Hippocampal formation (tissue), 2 donors: Measurements from ENCODE around the gene LRRC25.

Experiments
- DNase-seq, 2 donors: peaks; one replicate each; lab custom pipeline; 2025; lab: John Stamatoyannopoulos, UW

Gene LRRC25

DNA sequence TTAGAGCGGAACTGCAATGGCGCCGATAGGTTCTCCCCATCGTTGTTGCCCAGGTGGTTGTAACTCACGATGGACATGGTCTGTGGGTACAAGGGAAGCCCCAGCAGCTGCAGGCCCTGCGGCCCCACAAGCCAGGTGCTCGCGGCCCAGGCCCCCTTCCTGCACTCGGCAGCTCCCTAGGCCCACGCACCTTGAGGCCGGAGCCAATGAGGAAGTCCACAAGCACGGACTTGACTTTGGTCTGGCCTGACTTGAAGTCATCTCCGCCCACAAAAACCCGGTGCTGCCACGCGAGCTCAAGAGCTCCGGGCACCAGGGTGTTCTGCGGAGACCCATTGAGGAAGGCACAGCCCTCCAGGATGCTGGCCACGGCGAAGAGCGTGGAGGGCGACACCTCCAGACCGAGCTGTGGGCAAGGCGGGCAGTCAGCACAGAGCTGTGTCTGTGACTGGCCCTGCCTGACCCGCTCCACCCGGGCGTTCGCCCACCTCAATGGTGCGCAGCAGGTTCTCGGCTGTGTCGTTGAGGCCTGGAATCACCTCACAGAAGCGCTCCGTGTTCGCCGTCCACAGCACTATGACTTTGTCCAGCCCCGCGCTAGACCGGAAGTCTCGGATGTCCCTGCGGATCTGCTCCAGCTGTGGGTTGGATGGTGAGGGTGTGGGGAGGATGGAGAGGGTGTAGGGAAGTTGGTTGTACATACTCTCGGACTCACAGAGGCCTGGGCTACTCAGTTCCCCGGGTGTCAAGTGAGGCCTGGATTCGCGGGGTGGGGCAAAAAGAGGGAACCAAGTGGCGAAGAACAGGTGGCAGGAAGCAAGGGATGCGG is 38.6 kb upstream of the LRRC25 start:
- no peak for DNase-seq

DNA sequence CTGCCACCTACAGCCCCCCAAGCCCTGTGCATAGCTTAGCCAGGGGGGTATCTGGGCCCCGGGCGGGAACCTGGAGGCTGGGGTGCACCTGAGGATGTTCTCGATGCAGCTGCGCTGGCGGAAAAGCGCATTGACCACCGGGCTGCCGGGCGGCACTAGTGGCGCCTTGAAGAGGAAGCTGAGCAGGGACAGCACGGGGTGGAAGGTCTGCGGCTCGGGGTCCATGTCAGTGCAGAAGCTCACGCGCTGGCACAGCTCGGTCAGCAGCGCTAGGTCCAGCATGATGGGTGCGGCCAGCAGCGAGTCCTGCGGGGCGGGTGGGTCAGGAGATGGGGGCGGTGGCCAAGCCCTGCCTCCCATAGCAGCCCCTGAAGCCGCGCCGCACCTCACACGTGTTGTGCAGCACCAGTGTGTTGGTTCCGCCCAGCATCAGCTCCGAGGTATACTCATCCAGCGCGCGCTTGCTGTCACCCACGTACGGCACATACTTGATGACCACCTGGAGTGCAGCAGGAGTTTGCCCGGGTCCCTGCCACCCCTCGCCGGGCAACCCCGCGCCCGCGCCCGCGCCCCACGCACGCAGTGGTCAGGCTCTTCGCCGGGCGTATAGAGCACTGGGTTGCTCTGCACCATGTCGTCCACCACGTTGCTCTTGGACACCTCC is 37.9 kb upstream of the LRRC25 start:
- no peak for DNase-seq

DNA sequence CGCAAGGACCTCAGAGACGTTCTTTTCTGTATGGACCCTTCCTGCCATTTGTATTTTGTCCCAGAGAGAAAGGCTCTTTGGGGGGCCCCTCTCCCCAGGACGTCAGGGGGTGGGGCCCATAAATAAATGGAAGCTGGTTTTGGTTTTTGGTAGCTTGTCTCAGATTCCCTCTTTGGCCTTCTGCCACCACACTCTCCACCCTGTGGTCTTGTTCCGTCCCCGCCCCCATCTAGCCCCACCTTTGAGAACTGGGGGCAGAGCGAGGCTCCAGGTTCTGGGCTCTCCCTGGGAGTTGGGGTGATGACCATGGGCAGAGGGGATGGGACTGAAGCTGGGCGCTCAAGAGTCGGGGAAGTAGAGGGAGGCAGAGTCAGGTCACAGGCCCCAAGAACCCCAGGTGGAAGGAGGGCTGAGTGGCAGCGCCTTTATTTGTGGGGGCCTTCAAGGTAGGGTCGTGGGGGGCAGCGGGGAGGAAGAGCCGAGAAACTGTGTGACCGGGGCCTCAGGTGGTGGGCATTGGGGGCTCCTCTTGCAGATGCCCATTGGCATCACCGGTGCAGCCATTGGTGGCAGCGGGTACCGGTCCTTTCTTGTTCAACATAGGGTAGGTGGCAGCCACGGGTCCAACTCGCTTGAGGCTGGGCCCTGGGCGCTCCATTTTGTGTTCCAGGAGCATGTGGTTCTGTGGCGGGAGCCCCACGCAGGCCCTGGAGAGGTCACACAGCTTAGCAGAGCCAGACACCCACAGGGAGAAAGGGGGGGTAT is 37.2 kb upstream of the LRRC25 start:
- no peak for DNase-seq

DNA sequence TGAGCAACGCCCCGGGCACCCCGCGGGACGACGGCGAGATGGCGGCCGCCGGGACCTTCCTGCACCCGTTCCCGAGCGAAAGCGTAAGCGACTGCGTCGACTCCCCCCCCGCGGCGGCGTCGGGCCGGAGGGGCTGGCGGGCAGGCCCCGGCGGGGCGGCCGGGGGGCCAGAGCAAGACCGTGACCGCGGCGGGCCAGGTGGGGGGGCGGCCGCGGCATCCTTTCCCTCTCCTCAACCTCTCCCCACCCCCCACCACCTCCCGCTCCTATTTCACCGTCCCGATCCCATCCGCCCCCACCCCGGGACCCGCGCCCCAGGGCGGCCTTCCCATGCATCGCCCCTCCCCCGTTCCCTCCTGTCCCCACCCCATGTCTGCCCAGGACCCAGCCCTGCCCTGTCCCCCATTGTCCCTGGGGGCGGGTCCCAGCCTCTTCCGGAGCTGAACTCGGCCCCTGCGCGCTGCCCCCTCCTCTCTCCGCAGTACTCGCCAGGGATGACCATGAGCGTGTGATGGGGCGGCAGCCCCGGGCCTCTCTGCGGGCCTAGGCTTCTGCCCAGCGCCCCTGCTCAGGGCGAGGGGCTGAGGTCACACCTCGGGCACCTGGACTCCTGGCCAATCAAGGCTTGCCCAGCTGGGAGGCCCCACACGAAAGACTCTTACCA is 36.4 kb upstream of the LRRC25 start:
- DNase-seq: no peak

DNA sequence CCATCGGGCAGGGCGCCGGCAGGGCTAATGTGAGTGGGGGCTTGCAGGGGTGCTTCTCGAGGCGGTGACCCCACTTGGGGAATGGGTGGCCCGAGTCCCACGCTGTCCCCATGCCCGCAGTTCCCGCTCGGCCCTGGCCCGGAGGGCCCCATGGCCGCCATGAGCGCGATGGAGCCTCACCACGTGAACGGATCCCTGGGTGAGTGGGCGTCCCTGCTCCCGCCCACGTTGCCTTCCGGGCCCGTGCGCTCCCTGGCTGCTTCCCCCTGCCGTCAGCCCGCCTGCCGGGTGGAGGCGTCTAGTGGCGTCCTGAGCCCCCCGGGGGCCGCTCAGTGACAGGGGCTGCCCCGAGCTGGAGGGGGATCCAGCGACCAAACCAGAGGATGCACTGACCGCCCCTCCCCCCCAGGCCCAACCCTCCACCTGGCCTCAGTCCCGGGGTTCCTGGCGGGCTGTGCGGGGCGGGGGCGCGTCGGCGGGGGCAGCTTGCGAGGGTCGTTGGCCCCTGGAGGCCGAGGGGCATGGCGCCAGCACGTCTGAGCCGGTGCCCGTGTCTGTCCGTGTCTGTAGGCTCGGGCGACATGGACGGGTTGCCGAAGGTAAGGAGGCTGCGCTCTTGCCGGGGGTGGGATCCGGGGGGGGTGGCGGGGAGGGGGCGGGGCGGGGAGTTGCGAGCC is 35.7 kb upstream of the LRRC25 start:
- DNase-seq: no peak

DNA sequence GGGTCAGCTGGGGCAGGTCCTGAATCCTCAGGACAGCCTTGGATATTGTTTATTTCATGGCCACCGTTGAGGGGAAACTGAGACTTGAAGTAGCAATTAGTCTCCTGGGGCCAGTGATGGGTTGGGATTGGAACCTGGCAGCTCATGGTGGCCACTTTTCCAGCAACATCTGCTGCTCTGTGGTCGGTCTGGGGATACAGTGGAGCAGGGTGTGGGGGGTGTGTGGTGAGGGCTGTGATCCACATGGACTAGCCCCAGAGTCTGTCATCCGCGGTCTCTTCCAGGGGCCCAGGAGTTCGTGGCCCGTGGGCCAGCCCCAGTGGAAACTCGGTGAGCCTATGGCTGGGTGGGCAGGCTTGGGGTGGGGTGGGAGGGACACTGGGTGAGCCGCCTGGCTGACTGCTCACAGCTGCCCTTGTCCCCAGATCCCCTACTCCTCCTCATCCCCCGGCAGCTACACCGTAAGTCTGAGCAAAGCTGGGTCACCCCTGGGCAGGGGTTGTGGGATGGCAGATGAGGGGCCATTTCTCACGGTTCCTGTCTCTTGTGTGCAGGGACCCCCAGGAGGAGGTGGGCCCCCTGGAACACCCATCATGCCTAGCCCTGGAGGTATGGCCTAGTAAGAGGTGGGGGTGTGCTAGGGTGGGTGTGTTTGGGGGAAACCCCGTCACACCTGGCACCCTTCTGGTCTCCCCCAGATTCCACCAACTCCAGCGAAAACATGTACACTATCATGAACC is 35.0 kb upstream of the LRRC25 start:
- no peak for DNase-seq

DNA sequence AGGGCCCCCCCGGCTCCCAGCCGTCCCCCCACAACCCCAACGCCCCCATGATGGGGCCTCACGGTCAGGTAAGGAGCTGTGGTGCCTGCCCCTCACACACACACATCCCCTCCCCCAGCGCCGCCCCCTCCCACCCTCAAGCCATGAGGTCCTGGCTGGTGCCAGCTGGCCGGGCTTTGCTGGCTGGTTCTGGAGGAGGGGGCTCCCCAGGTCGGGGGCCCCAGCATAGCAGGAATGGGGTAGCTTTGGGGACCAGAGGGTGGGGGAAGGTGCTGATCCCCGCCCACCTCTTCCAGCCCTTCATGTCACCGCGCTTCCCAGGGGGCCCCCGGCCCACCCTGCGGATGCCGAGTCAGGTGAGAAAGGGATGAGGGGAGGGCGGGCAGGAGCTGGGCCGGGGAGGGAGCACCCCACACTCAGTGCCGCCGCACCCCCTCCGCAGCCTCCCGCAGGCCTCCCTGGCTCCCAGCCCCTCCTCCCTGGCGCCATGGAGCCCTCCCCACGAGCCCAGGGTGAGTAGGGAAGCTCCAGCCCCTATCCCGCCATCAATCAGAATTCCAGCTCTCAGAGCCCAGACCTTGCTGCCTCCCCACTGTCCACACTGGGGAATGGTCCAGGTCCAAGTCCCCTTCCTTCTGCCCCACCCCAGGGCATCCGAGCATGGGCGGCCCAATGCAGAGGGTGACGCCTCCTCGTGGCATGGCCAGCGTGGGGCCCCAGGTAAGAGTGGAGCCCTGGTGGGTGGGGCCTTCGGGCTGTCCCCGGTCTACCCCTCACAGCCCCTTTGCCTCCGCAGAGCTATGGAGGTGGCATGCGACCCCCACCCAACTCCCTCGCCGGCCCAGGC is 34.2 kb upstream of the LRRC25 start:
- DNase-seq: no peak

DNA sequence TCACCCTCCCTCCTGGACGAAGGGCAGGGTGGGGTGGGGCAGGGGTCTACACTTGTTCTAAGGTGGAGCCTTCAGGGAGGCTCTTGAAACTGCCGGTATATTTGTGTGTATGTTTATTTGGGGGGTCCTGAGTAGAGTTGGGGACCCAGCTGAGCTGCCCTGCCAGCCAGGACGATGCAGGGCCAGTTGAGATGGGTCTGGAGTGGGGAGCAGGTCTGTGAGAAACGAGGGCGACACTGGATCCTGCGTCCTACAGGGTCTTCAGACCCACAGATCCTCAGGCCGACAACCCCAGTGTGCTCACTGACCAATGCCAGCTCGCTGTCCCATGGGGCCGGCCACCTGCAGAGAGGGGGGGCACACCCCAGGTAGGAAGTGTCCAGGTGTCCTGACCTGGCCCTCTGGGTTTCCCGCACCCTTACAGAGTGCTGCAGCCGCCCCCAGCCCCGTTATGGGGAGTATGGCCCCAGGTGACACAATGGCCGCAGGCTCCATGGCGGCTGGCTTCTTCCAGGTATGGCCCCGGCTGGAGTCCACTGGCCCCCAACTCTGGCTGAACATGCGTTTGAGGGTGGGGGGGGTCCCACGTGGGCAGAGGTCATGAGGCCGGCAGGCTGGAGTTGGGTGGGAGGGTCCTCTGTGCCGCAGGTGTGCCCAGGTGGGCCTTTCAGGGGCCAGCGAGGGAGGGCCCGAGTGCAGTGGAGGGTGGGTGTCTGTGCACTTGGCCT is 33.2 kb upstream of the LRRC25 start:
- no peak for DNase-seq

DNA sequence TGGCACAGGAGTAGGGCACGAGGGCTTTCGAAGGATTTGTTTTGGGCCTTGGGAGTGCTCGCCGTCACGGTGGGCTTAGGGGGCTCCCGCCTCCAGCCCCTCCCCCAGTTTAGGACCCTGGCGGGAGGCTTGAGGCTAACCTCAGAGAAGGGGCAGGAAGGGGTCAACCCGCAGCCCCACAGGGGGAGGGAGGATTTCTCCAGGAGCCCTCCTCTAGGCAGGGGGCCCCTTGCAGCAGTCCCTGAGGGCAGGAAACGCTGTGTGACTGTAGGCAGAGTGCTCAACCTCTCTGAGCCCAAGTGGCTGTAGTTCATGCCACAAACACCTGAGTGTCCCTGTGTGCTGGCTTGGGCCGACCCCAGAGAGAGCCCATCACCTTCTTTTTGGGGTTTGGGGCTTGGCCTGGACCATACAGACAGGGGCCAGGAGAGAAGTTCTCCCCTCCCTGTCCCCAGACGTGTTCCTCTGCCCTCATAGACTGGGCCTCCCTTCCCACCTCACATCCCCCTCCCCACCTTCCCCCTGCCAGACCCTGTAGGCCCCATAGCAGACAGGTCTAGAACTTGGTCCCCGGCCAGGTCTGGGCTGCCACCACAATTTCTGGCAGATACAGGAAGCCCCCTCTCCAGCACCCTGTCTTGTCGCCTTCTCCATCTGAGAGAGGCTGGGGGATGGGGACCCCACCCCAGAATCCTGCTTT is 32.4 kb upstream of the LRRC25 start:
- DNase-seq: no peak

DNA sequence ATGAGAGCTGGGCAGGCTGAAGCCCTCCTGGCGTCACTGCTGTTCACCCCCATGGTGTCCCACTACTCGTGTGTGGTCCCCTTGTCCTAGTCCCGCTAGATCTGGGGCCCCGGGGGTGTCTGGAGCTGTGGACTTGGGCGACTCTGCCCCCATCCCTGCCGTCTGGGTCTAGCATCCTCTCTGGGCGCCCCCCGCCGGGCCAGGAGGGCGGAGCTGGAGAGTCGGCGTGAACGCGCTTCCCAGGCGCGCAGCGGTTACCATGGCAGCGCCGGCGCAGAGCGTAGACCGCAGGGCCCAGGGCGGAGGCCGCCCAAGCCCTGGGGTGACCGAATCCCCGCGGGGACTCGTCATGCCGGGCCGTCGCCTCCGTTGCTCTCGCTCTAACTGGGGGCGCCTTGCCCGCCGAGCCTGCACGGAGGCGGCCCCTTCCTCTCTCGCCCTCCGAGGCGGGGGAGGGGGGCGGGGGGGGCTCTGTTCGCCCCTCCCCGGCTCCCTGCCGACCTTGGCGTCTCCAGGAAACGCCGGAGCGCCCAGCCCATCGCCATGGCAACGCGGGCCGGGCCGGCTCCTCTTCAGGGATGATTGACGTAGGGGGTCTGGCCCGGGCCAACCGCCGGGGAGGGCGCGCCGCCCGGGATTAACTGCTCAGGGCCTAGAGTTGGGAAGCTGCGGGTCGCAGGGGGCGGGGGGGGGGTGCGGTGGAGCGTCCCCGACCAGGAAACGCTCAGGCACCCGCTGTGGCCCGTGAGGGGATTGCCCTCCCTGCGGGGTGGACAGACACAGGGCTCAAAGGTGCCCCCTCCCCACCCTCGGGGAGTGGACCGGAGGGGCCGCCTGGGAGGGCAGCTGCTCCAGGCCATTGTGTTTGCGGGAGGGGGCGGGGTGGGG is 31.6 kb upstream of the LRRC25 start:
- DNase-seq: peak; percentile 14 to 55

DNA sequence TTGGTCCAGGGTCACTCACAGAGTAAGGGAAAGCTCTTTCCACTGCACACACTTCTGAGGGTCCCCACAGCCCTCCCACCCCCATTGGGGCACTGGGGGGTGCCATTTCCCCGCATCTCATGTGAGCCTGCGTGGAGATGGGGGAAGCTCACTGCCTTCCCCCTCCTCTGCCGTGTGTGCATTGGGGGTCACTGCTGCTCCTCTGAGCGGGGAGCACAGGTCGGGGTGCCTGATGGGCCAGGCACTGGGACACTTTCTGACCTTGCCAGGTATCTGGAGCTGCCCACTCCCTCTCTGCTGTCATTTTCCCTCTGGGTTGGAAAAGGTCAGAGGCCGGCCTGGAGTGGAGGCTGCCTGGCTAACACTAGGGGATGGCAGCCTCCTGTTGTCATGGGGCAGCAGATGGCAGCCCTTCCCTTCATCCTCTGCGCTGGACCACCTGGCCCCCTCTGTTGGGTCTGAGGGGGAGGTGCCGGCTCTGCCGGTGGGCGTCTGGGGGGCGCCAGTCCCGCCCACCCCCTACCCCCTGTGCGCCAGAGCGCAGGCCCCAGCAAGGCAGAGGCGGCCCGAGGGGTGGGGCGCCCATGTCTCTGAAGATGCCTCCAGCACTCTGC is 30.9 kb upstream of the LRRC25 start:
- no peak for DNase-seq

DNA sequence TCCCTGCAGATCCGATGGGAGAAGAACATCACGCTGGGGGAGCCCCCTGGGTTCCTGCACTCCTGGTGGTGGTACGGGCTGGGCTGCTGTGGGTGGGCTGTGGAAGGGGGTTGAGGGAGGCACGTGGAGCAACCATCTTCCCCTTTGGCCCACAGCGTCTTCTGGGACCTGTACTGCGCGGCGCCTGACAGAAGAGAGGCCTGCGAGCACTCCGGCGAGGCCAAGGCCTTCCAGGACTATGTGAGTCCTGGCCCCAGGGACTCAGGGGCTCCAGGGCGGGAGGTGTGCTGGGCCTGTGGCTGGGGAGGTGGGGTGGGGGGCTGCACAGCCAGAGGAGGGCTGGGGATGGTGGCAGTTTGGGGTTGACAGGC is 30.3 kb upstream of the LRRC25 start:
- no peak for DNase-seq

DNA sequence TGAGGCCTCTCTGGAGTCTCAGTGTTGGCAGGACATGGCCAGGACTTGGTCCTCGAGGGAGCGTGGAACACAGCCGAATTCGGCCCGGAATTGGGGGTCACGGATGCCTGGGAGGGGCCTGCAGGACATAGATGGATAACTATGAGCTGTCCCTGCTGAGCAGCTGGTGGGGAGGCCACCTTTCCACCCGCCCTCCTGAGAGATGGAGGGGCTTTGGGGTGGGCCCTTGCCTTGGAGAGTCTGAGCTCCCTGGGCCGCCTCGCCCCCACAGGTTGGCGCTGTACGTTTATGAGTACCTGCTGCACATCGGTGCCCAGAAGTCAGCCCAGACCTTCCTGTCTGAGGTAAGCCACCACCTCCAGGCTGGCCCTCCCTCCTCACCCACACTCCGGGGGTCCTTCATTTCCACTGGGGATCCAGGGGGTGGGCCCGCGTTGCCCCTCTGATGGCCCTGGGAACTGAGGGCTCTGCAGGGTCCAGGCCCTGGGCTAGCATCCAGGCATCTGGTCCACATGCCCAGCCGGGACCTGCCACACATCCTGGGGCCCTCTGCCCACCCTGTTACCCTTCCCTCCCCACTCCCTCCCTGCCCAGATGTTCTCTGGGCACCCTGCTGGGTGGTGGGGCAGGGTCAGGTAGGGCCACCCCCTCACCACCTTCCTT is 29.8 kb upstream of the LRRC25 start:
- no peak for DNase-seq

DNA sequence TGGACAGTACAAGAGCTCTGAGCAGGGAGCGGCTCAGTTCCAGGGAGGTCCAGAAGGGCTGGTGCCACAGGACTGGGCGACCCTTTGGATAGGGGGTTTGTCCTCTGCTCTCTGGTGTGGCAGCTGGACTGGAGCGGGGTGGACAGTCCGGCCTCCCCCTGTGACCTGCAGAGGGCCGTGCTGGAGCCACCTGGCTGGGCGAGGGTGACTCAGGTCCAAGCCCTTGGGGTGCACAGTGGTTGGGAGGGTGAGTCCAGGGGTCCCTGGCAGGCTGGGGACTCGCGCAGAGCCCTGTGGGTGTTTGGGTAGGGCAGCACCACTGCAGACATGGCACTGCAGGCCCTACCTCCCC is 29.0 kb upstream of the LRRC25 start:
- no peak for DNase-seq

DNA sequence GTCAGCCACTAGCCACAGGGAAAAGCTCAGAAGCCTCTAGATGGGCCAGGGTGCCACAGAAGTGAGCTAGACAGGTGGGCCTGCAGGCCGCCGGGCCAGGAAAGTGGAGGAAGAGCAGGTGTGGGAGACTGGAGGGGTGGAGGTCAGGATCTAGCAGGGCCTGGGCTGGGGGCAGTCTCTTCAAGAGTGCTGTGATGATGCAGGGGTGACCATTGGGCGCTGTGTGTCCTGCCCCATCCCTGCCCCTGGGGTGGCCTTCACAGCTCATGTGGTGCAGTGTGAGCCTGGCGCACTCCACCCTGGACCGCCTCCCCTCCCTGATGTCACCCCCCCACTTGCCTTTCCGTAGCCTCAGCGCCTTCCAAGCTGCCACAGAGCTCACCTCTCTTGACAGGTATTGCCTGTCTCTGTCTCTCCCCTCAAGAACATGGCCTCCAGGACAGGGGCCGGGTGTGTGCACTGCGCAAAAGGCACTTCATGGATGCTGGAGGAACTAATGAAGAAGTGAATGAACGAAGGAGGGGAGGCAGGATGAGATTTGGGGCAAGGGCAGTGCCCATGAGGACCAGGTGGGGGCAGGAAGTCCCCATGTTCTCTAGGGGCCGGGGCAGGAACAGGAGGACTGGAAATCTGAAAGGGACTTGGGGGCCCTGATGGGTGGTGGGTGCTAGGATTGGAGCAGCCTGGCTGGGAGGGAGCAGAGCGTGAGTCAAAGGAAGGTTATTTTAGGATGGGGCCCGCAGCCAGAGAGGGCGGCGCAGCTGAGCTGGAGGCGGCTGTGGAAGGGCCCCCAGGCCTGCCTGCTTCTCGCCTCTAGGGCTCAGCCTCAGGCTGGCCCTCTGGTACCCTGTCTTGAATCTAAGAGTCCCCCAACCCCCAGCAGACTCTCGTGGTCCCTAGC is 28.3 kb upstream of the LRRC25 start:
- DNase-seq: peak in 1 of 2 donors; percentile 42
